IMR-90 (cell line): Measurements from ENCODE around the gene GCDH. TPM values are rescaled to one million over a fixed set of nuclear protein-coding genes. Genes with fewer than 3 reads are reported as not detected.

Experiments
- ATAC-seq: fragments of 200-7000 bp; cut with Tn5 transposase; 2 replicates; pipeline ENCODE4 v1.9.1; 2020; ENCODE audit warnings: low read depth, mild to moderate bottlenecking, moderate library complexity
- BruUV-seq: library from RNA; stranded (reverse); fragments of 400-500 nt; replicated peaks from 2 replicates; lab custom pipeline; 2021; lab: Mats Ljungman, UMichigan
- CTCF ChIA-PET: fragments of 300-600 bp; formaldehyde crosslinking; extraction: SDS; loops from one replicate; lab custom pipeline; 2021; ENCODE audit warnings: antibody characterized with exemption; lab: Yijun Ruan, JAX
- POLR2A ChIA-PET: fragments of 300-600 bp; sonication (Branson Sonifier 250); formaldehyde crosslinking; loops from one replicate; lab custom pipeline; 2022; ENCODE audit warnings: antibody characterized with exemption; ENCODE audit not compliant: unreplicated experiment; lab: Charles Lee
- DNase-seq: peaks from one replicate; pipeline ENCODE4 v3.0.0; 2013
- H2AFZ ChIP-seq: replicated peaks from 2 replicates; pipeline ENCODE3; 2013; ENCODE audit warnings: low read length, mild to moderate bottlenecking; ENCODE audit not compliant: poor library complexity
- H2AK5ac ChIP-seq: 2 replicates; pipeline ENCODE4 v1.6.1; 2013; ENCODE audit warnings: low read depth, low read length, inconsistent platforms
- H2AK9ac ChIP-seq: replicated peaks from 2 replicates; pipeline ENCODE3; 2013; ENCODE audit warnings: mild to moderate bottlenecking, low read depth, low read length, moderate library complexity; ENCODE audit not compliant: poor library complexity
- H2BK120ac ChIP-seq: 2 replicates; pipeline ENCODE4 v1.6.1; 2013; ENCODE audit warnings: low read depth, low read length, inconsistent platforms
- H2BK15ac ChIP-seq: 3 replicates; pipeline ENCODE4 v1.6.1; 2013; ENCODE audit warnings: low read depth, low read length, inconsistent platforms
- H2BK20ac ChIP-seq: 2 replicates; pipeline ENCODE4 v1.6.1; 2013; ENCODE audit warnings: low read depth, mild to moderate bottlenecking, inconsistent platforms, low read length, moderate library complexity
- H2BK5ac ChIP-seq: 2 replicates; pipeline ENCODE4 v1.6.1; 2013; ENCODE audit warnings: mild to moderate bottlenecking, low read depth, low read length, inconsistent platforms; ENCODE audit not compliant: poor library complexity, severe bottlenecking
- H3K14ac ChIP-seq: replicated peaks from 2 replicates; pipeline ENCODE4 v1.6.1; 2013; ENCODE audit warnings: low read depth, low read length, inconsistent platforms
- H3K18ac ChIP-seq: 2 replicates; pipeline ENCODE4 v1.6.1; 2013; ENCODE audit warnings: low read depth, low read length, control low read depth
- H3K23ac ChIP-seq: 2 replicates; pipeline ENCODE4 v1.6.1; 2013; ENCODE audit warnings: low read depth, low read length, inconsistent platforms
- H3K27ac ChIP-seq: 2 replicates; pipeline ENCODE4 v1.5.1; 2013; ENCODE audit warnings: mild to moderate bottlenecking, control low read depth, low read length; ENCODE audit not compliant: insufficient read depth
- H3K27me3 ChIP-seq: 2 replicates; pipeline ENCODE4 v1.6.1; 2013; ENCODE audit warnings: low read length; ENCODE audit not compliant: control insufficient read depth, insufficient read depth
- H3K36me3 ChIP-seq: 2 replicates; pipeline ENCODE4 v1.6.1; 2013; ENCODE audit warnings: low read length, mixed read lengths; ENCODE audit not compliant: control insufficient read depth, insufficient read depth
- H3K4ac ChIP-seq: 2 replicates; pipeline ENCODE4 v1.6.1; 2013; ENCODE audit warnings: low read depth, low read length, inconsistent platforms
- H3K4me1 ChIP-seq: 2 replicates; pipeline ENCODE4 v1.6.1; 2013; ENCODE audit warnings: low read length, mixed read lengths; ENCODE audit not compliant: control insufficient read depth, insufficient read depth
- H3K4me2 ChIP-seq: 2 replicates; pipeline ENCODE4 v1.6.1; 2013; ENCODE audit warnings: low read depth, mild to moderate bottlenecking, control low read depth, low read length, moderate library complexity
- H3K4me3 ChIP-seq: 2 replicates; pipeline ENCODE4 v1.5.1; 2013; ENCODE audit warnings: low read depth, mild to moderate bottlenecking, control low read depth, low read length, moderate library complexity; ENCODE audit not compliant: insufficient read depth
- H3K56ac ChIP-seq: 2 replicates; pipeline ENCODE4 v1.6.1; 2013; ENCODE audit warnings: low read length, inconsistent platforms; ENCODE audit not compliant: insufficient read depth; ENCODE audit errors: extremely low read depth
- H3K79me1 ChIP-seq, 2 experiments: 2 replicates each; pipeline ENCODE4 v1.6.1; 2013; ENCODE audit warnings: low read length in 2 of 2, inconsistent platforms in 1 of 2, low read depth in 1 of 2
- H3K9ac ChIP-seq: 2 replicates; pipeline ENCODE4 v1.6.1; 2013; ENCODE audit warnings: low read depth, low read length, control low read depth
- H3K9me1 ChIP-seq: 2 replicates; pipeline ENCODE4 v1.6.1; 2013; ENCODE audit warnings: low read length, inconsistent platforms; ENCODE audit not compliant: insufficient read depth
- H3K9me3 ChIP-seq: 2 replicates; pipeline ENCODE4 v1.6.1; 2013; ENCODE audit warnings: low read length; ENCODE audit not compliant: control insufficient read depth, insufficient read depth
- H4K20me1 ChIP-seq: 2 replicates; pipeline ENCODE4 v1.6.1; 2013; ENCODE audit warnings: low read length, inconsistent platforms; ENCODE audit not compliant: insufficient read depth
- H4K5ac ChIP-seq: 2 replicates; pipeline ENCODE4 v1.6.1; 2013; ENCODE audit warnings: mild to moderate bottlenecking, low read depth, low read length, control low read depth
- H4K8ac ChIP-seq, 2 experiments: 2 replicates each; pipeline ENCODE4 v1.6.1; 2013; ENCODE audit warnings: low read depth in 2 of 2, low read length in 2 of 2, control low read depth in 1 of 2, inconsistent platforms in 1 of 2
- H4K91ac ChIP-seq: 2 replicates; pipeline ENCODE4 v1.6.1; 2013; ENCODE audit warnings: low read depth, low read length, inconsistent platforms; ENCODE audit not compliant: insufficient read depth
- CEBPB ChIP-seq: IDR thresholded peaks from 2 replicates; pipeline ENCODE4 v1.6.1; 2012; ENCODE audit warnings: low read depth, low read length, improper control_type of control experiment
- MXI1 ChIP-seq: IDR thresholded peaks from 2 replicates; pipeline ENCODE4 v1.6.1; 2012; ENCODE audit warnings: low read depth, mild to moderate bottlenecking, low read length, moderate library complexity, borderline replicate concordance
- RAD21 ChIP-seq: IDR thresholded peaks from 2 replicates; pipeline ENCODE4 v1.6.1; 2012; ENCODE audit warnings: low read length, improper control_type of control experiment
- RCOR1 ChIP-seq: IDR thresholded peaks from 2 replicates; pipeline ENCODE4 v1.6.1; 2012; ENCODE audit warnings: mild to moderate bottlenecking, low read length, improper control_type of control experiment; ENCODE audit not compliant: insufficient replicate concordance
- SMC3 ChIP-seq: fragments of 150-350 bp; IDR thresholded peaks from 2 replicates; pipeline ENCODE4 v1.6.1; 2016; ENCODE audit warnings: low read depth, mild to moderate bottlenecking, antibody characterized with exemption, low read length, moderate library complexity
- WGBS, 2 experiments: methylation state at CpG; one replicate each; pipeline versions ENCODE4 v1.1.5 to v1.1.7; 2013; ENCODE audit warnings: missing lambda C conversion rate in 2 of 2; ENCODE audit not compliant: insufficient read length in 1 of 2; ENCODE audit errors: extremely low coverage in 2 of 2; 5-methylcytosine and 5-hydroxymethylcytosine counted together
- dilution Hi-C: fragments of 300-500 bp; cut with HindIII; formaldehyde crosslinking; loops from one replicate; pipeline ENCODE4 v1.14.3; 2018; ENCODE audit warnings: low sequenced_read_pairs; ENCODE audit not compliant: unreplicated experiment
- in situ Hi-C: fragments of 300-500 bp; cut with MboI; formaldehyde crosslinking; loops from 3 replicates; pipeline ENCODE4 v1.14.3; 2019; ENCODE audit warnings: low sequenced_read_pairs, inconsistent platforms, mixed read lengths
- intact Hi-C: fragments of 100-400 bp; cut with micrococcal nuclease; formaldehyde crosslinking; loops from 2 replicates; pipeline ENCODE4 v1.10.0; 2022
- polyA plus RNA-seq, 3 experiments: library from polyadenylated mRNA; depleted of rRNA; stranded (reverse); fragments of >200 nt; gene quantifications; 2 replicates each; pipeline ENCODE4 v1.2.3, GENCODE V29; 2012; ENCODE audit warnings: low replicate concordance in 1 of 3
- total RNA-seq: library from RNA; depleted of rRNA; stranded (reverse); fragments of >200 nt; gene quantifications from 2 replicates; pipeline ENCODE4 v1.2.3, GENCODE V29; 2012
- TF ChIP-seq, protein P1 (sequence below): conservative IDR thresholded peaks from 2 replicates; pipeline ENCODE4 v1.5.1; 2012; ENCODE audit warnings: mild to moderate bottlenecking, low read depth, low read length, improper control_type of control experiment

GCDH gene
- total and polyA plus RNA-seq, 2 of the 4 experiments (the other 2 are of a cell fraction) = 27.7 to 41.6 TPM

GRCh38 chr19:12893582-12893981 lies 2.6 kb downstream of the GCDH start:
- dilution Hi-C loops = no loop called here
- POLR2A ChIA-PET = no interaction called here
- TF ChIP-seq MXI1 (no peak), RCOR1 (no peak), CEBPB (no peak), SMC3 (no peak), RAD21 (no peak)
- TF ChIP-seq, protein P1, sequence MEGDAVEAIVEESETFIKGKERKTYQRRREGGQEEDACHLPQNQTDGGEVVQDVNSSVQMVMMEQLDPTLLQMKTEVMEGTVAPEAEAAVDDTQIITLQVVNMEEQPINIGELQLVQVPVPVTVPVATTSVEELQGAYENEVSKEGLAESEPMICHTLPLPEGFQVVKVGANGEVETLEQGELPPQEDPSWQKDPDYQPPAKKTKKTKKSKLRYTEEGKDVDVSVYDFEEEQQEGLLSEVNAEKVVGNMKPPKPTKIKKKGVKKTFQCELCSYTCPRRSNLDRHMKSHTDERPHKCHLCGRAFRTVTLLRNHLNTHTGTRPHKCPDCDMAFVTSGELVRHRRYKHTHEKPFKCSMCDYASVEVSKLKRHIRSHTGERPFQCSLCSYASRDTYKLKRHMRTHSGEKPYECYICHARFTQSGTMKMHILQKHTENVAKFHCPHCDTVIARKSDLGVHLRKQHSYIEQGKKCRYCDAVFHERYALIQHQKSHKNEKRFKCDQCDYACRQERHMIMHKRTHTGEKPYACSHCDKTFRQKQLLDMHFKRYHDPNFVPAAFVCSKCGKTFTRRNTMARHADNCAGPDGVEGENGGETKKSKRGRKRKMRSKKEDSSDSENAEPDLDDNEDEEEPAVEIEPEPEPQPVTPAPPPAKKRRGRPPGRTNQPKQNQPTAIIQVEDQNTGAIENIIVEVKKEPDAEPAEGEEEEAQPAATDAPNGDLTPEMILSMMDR = no peak

More at GRCh38 chr19:12893582-12893981, 2.6 kb downstream of the GCDH start:
- no peak overlapping the region for H4K91ac ChIP-seq
- H3K23ac ChIP-seq = no peak overlapping the region
- H3K4me2 ChIP-seq = no peak overlapping the region
- H3K4me3 ChIP-seq = no peak overlapping the region
- H2AK9ac ChIP-seq = no peak overlapping the region
- H2BK20ac ChIP-seq = no peak overlapping the region
- no peaks in the 10 kb centered on the region for H4K20me1 ChIP-seq
- DNase-seq = no peak
- CTCF ChIA-PET = no interaction called here
- H4K8ac ChIP-seq = no peak overlapping the region
- no peak overlapping the region for H3K56ac ChIP-seq
- H3K36me3 ChIP-seq = peaks cover 22% of the 10 kb centered on the region
- H2BK120ac ChIP-seq = no peak overlapping the region
- no peak overlapping the region for H3K18ac ChIP-seq
- H3K9me3 ChIP-seq = no peaks in the 10 kb centered on the region
- H3K79me1 ChIP-seq = peaks cover 10 to 12% of the 10 kb centered on the region in 2 experiments; a peak in 3 of 4 replicates
- no peak overlapping the region for H3K14ac ChIP-seq
- no peak for ATAC-seq
- H3K4ac ChIP-seq = no peak overlapping the region
- H2BK15ac ChIP-seq = no peak overlapping the region
- H2BK5ac ChIP-seq = no peak overlapping the region
- H3K27ac ChIP-seq = no peak overlapping the region
- intact Hi-C loops (no loop called here), in situ Hi-C loops (no loop called here)
- no TSS peak for BruUV-seq
- H3K4me1 ChIP-seq = peaks cover 6% of the 10 kb centered on the region
- no peaks in the 10 kb centered on the region for H3K27me3 ChIP-seq
- no peaks in the 10 kb centered on the region for H3K9me1 ChIP-seq
- 20% methylated on average over 1 of the region's 5 CpGs; no CpG with 5 or more reads in 1 of the 2 experiments for WGBS, 2 experiments
- H3K9ac ChIP-seq = no peak overlapping the region
- H4K5ac ChIP-seq = no peak overlapping the region
- H2AK5ac ChIP-seq = no peak overlapping the region
- H2AFZ ChIP-seq = no peak overlapping the region
